CD14-positive monocyte (primary cell): ENCODE results near the gene BIK. TPM values are rescaled to one million over a fixed set of nuclear protein-coding genes. Genes with fewer than 3 reads are reported as not detected.

Source experiments
- DNase-seq, 3 donors: peaks; one replicate each; pipeline ENCODE4 v3.0.0-alpha.2; 2011 to 2022
- H2AFZ ChIP-seq: 2 replicates; pipeline ENCODE4 v1.6.0; 2012; ENCODE audit warnings: mild to moderate bottlenecking, low read depth, low read length, inconsistent platforms; ENCODE audit not compliant: insufficient read depth, poor library complexity, severe bottlenecking
- H3K27ac ChIP-seq, 2 donors: 1 replicate in 1 of 2; 2 replicates in 1 of 2; pipeline ENCODE4 v1.5.1; 2012 to 2013; ENCODE audit warnings: low read length in 2 of 2, control low read depth in 1 of 2, inconsistent platforms in 1 of 2, low read depth in 1 of 2, mild to moderate bottlenecking in 1 of 2
- H3K27me3 ChIP-seq, 2 donors: one replicate each; pipeline versions ENCODE4 v1.6.0 to v1.6.1; 2011 to 2013; ENCODE audit warnings: low read length in 2 of 2; ENCODE audit not compliant: control insufficient read depth in 2 of 2, insufficient read depth in 2 of 2
- H3K36me3 ChIP-seq, 2 donors: replicated peaks in 1 of 2; 1 replicate in 1 of 2; 2 replicates in 1 of 2; pipeline versions ENCODE4 v1.5.1 to v1.6.1; 2012 to 2013; ENCODE audit warnings: low read length in 2 of 2, control low read depth in 1 of 2, inconsistent platforms in 1 of 2, mild to moderate bottlenecking in 1 of 2; ENCODE audit not compliant: insufficient read depth in 2 of 2, control insufficient read depth in 1 of 2
- H3K4me1 ChIP-seq, 2 donors: 1 replicate in 1 of 2; 2 replicates in 1 of 2; pipeline versions ENCODE4 v1.5.1 to v1.6.1; 2012 to 2013; ENCODE audit warnings: low read length in 2 of 2, control low read depth in 1 of 2, inconsistent platforms in 1 of 2, mild to moderate bottlenecking in 1 of 2, moderate library complexity in 1 of 2; ENCODE audit not compliant: insufficient read depth in 2 of 2, control insufficient read depth in 1 of 2
- H3K4me2 ChIP-seq: replicated peaks from 2 replicates; pipeline ENCODE3; 2012; ENCODE audit warnings: low read length, moderate library complexity, mild to moderate bottlenecking; ENCODE audit not compliant: poor library complexity, severe bottlenecking; ENCODE audit errors: extremely low read depth
- H3K4me3 ChIP-seq, 3 experiments: fragments of 200-600 bp in 1 of 3; sonication (generic) in 1 of 3; replicated peaks in 1 of 3; 1 replicate in 2 of 3; 2 replicates in 1 of 3; pipeline ENCODE4 v1.5.1; 2011 to 2013; ENCODE audit warnings: low read length in 3 of 3, mild to moderate bottlenecking in 3 of 3, control low read depth in 2 of 3, low read depth in 2 of 3, inconsistent platforms in 1 of 3, moderate library complexity in 1 of 3
- H3K79me2 ChIP-seq: 2 replicates; pipeline ENCODE4 v1.6.0; 2012; ENCODE audit warnings: mild to moderate bottlenecking, control low read depth, inconsistent platforms, low read length, moderate library complexity; ENCODE audit not compliant: insufficient read depth
- H3K9ac ChIP-seq: 2 replicates; pipeline ENCODE4 v1.6.0; 2017; ENCODE audit warnings: low read length, mild to moderate bottlenecking; ENCODE audit not compliant: insufficient read depth, poor library complexity, severe bottlenecking
- H3K9me3 ChIP-seq, 2 donors: replicated peaks in 1 of 2; 1 replicate in 1 of 2; 2 replicates in 1 of 2; pipeline versions ENCODE4 v1.5.1 to v1.6.1; 2012 to 2013; ENCODE audit warnings: low read length in 2 of 2, control low read depth in 1 of 2; ENCODE audit not compliant: control insufficient read depth in 1 of 2, insufficient read depth in 1 of 2
- H4K20me1 ChIP-seq: 2 replicates; pipeline ENCODE4 v1.6.0; 2012; ENCODE audit warnings: mild to moderate bottlenecking, low read length, control low read depth, moderate library complexity; ENCODE audit not compliant: insufficient read depth
- H3K27ac Mint-ChIP-seq, 7 donors: one replicate each; pipeline ENCODE4 v1.8.0; 2020; ENCODE audit warnings: mild to moderate bottlenecking in 7 of 7, mixed read lengths in 7 of 7, moderate library complexity in 6 of 7, inconsistent platforms in 2 of 7
- H3K27me3 Mint-ChIP-seq, 3 donors: one replicate each; pipeline ENCODE4 v1.8.0; 2021 to 2022; ENCODE audit warnings: low read depth in 3 of 3, mild to moderate bottlenecking in 3 of 3, mixed read lengths in 3 of 3, moderate library complexity in 3 of 3, inconsistent platforms in 1 of 3
- H3K36me3 Mint-ChIP-seq, 2 donors: one replicate each; pipeline ENCODE4 v1.8.0; 2020; ENCODE audit warnings: mixed read lengths in 2 of 2, inconsistent platforms in 1 of 2, mild to moderate bottlenecking in 1 of 2
- H3K4me1 Mint-ChIP-seq: one replicate; pipeline ENCODE4 v1.8.0; 2020; ENCODE audit warnings: mild to moderate bottlenecking, mixed read lengths
- H3K4me3 Mint-ChIP-seq, 2 donors: one replicate each; pipeline ENCODE4 v1.8.0; 2020; ENCODE audit warnings: mild to moderate bottlenecking in 2 of 2, mixed read lengths in 2 of 2, moderate library complexity in 1 of 2
- H3K9me3 Mint-ChIP-seq, 7 donors: one replicate each; pipeline ENCODE4 v1.8.0; 2020 to 2022; ENCODE audit warnings: mixed read lengths in 7 of 7, mild to moderate bottlenecking in 6 of 7, moderate library complexity in 6 of 7, inconsistent platforms in 2 of 7
- CTCF ChIP-seq: fragments of 200-600 bp; IDR thresholded peaks from one replicate; pipeline ENCODE4 v1.8.0; 2022; ENCODE audit warnings: antibody characterized with exemption, mild to moderate bottlenecking
- WGBS: methylation state at CpG from one replicate; pipeline ENCODE4 v1.1.5; 2013; ENCODE audit warnings: missing lambda C conversion rate; ENCODE audit not compliant: insufficient coverage; 5-methylcytosine and 5-hydroxymethylcytosine counted together
- intact Hi-C, 2 donors: fragments of 100-400 bp; cut with micrococcal nuclease; formaldehyde crosslinking; loops; one replicate each; pipeline versions ENCODE4 v1.15.0 to v1.15.1; 2023
- polyA plus RNA-seq, 3 donors: library from polyadenylated mRNA; depleted of rRNA in 1 of 3; unstranded in 2 of 3; stranded (reverse) in 1 of 3; fragments of 300-500 nt in 2 of 3; fragments of >200 nt in 1 of 3; fragmentation: Illumina TruSeq in 2 of 3; gene quantifications; 1 replicate in 2 of 3; 2 replicates in 1 of 3; pipeline ENCODE4 v1.2.3, GENCODE V29; 2012 to 2021

BIK gene
- polyA plus RNA-seq, 3 donors = 0.96 to 3.1 (median 3.1) TPM

DNA sequence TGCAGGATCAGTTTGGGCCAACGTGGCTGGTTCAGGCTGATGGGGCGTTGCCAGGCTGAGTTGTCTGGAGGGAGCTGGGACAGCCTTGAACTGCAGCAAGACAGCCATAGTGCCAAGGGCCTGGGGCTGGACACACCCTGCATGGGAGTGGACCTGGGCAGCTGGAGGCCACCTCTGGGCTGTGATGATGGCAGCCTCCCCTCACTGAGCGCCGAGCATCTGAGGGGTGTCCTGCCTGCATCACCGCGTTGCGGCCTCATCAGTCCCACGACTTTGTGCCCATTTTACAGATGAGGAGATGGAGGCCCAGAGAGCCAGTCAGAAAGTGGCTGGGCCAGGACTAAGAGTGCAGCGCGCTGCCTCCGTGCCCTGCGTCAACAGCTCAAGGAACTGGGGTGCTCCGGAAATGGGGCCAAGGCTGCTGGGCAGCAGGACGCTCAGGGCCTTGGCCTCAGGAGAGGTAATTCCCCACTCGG, 40.2 kb downstream of the BIK start:
- DNase-seq = no peak
- WGBS = 70% methylated on average over 15 of the region's 15 CpGs
- no peaks in the 10 kb centered on the region for H3K27me3 ChIP-seq
- H3K9me3 ChIP-seq = no peaks in the 10 kb centered on the region
- H3K36me3 ChIP-seq = peaks cover 0 to 4% of the 10 kb centered on the region in 2 donors
- no peak for TF ChIP-seq CTCF
- Mint-ChIP-seq H3K27ac (peak overlapping the region; percentile 88 to 96 (median 94)), H3K36me3 (peaks cover 0 to 8% of the 10 kb centered on the region in 2 donors), H3K4me1 (peaks cover 69% of the 10 kb centered on the region), H3K4me3 (peak overlapping the region; percentile 85 to 92), H3K9me3 (peaks cover 0 to under 1% (median 0%) of the 10 kb centered on the region in 7 donors), H3K27me3 (no peaks in the 10 kb centered on the region)
- H3K4me3 ChIP-seq = peak overlapping the region; percentile 86 to 98 (median 98)
- peaks cover 66 to 87% of the 10 kb centered on the region in 2 donors for H3K4me1 ChIP-seq
- H3K4me2 ChIP-seq = peak overlapping the region; percentile 83
- H4K20me1 ChIP-seq = peaks cover 25% of the 10 kb centered on the region
- H3K79me2 ChIP-seq = peaks cover 60% of the 10 kb centered on the region
- peak overlapping the region; percentile 88 for H2AFZ ChIP-seq
- intact Hi-C loops = loop anchor here in 1 of 2 donors (5.0 to 10.0 kb wide), 4 partner anchors 37 to 533 kb away; partner anchors contain the start of genes PACSIN2 and TTLL12
- H3K9ac ChIP-seq = peak overlapping the region; percentile 83
- H3K27ac ChIP-seq = peak overlapping the region; percentile 47 to 89

GRCh38 chr22:43151251-43152002, 40.9 kb downstream of the BIK start, which contains the start of gene TSPO:
Gene TSPO (plus strand): TSS chr22:43151559. CDS start chr22:43159239, 7,680 bp downstream.
- intact Hi-C loops = loop anchor here in 1 of 2 donors (2.0 to 10.0 kb wide), 5 partner anchors 36 to 534 kb away; partner anchors contain the start of genes PACSIN2 and TTLL12
- TF ChIP-seq CTCF = no peak

More at GRCh38 chr22:43151251-43152002, 40.9 kb downstream of the BIK start, which contains the start of gene TSPO:
- peaks cover 69 to 87% of the 10 kb centered on the region in 2 donors for H3K4me1 ChIP-seq
- peak within 1 kb of the TSS; percentile 87 to 89 for H3K27ac ChIP-seq
- peaks cover 0 to 14% of the 10 kb centered on the region in 2 donors for H3K36me3 Mint-ChIP-seq
- peak within 1 kb of the TSS; percentile 85 to 100 for H3K4me3 Mint-ChIP-seq
- peaks cover 32% of the 10 kb centered on the region for H4K20me1 ChIP-seq
- peak within 1 kb of the TSS; percentile 88 to 96 (median 95) for H3K27ac Mint-ChIP-seq
- peaks cover 69% of the 10 kb centered on the region for H3K4me1 Mint-ChIP-seq
- H3K4me2 ChIP-seq = peak within 1 kb of the TSS; percentile 83
- peaks cover 66% of the 10 kb centered on the region for H3K79me2 ChIP-seq
- H3K4me3 ChIP-seq = peak within 1 kb of the TSS; percentile 86 to 98 (median 98)
- no peaks in the 10 kb centered on the region for H3K9me3 Mint-ChIP-seq
- no peaks in the 10 kb centered on the region for H3K9me3 ChIP-seq
- peak within 1 kb of the TSS; percentile 88 for H2AFZ ChIP-seq
- DNase-seq = peak in 2 of 3 donors; percentile 55 to 59
- H3K27me3 Mint-ChIP-seq = no peaks in the 10 kb centered on the region
- no peaks in the 10 kb centered on the region for H3K27me3 ChIP-seq
- H3K9ac ChIP-seq = peak within 1 kb of the TSS; percentile 83
- WGBS = under 1% methylated on average over 75 of the region's 75 CpGs
- H3K36me3 ChIP-seq = peaks cover 0 to 8% of the 10 kb centered on the region in 2 donors
